ENCODE measurements around the gene INAFM2. TPM values are rescaled to one million over a fixed set of nuclear protein-coding genes. Genes with fewer than 3 reads are reported as not detected.

The INAFM2 gene
- total RNA-seq, 1 donor from 2014 or later = 22.8 TPM

- Mint-ChIP-seq H3K27ac (no peak overlapping the region), H3K27me3 (peaks cover 42% of the 10 kb centered on the region), H3K4me3 (peak overlapping the region; percentile 77), H3K4me1 (peaks cover 4% of the 10 kb centered on the region), H3K36me3 (ENCODE audit: low read depth) (peaks cover 4% of the 10 kb centered on the region), H3K9me3 (no peaks in the 10 kb centered on the region)
- intact Hi-C loops (cut with micrococcal nuclease) = loop anchor here (5.0 kb wide), 1 partner anchor 40 kb away; the partner anchor contains the start of gene INAFM2
- peak; percentile 87 for DNase-seq
These were observed 41.2 kb upstream of the INAFM2 start for GRCh38 chr15:40282147-40282868.

GRCh38 chr15:40282869-40283614, 40.5 kb upstream of the INAFM2 start, which contains the start of gene ANKRD63:
ANKRD63 (minus strand) TSS chr15:40283064; CDS start chr15:40282586, 478 bp downstream.
- H3K27ac Mint-ChIP-seq = no peak within 1 kb of the TSS
- H3K27me3 Mint-ChIP-seq = peaks cover 38% of the 10 kb centered on the region
- no peaks in the 10 kb centered on the region for H3K9me3 Mint-ChIP-seq
- H3K4me1 Mint-ChIP-seq = peaks cover 2% of the 10 kb centered on the region
- peak within 1 kb of the TSS; percentile 77 for H3K4me3 Mint-ChIP-seq
- DNase-seq = peak; percentile 84
- intact Hi-C loops (cut with micrococcal nuclease) = loop anchor here (5.0 kb wide), 1 partner anchor 39 kb away; the partner anchor contains the start of gene INAFM2
- H3K36me3 Mint-ChIP-seq (ENCODE audit: low read depth) = peaks cover 5% of the 10 kb centered on the region

- peaks cover 31% of the 10 kb centered on the region for H3K27me3 Mint-ChIP-seq
- no peak for DNase-seq
- peaks cover 8% of the 10 kb centered on the region for H3K36me3 Mint-ChIP-seq (ENCODE audit: low read depth)
- intact Hi-C loops (cut with micrococcal nuclease) = loop anchor here (5.0 kb wide), 1 partner anchor 39 kb away; the partner anchor contains the start of gene INAFM2
- H3K4me3 Mint-ChIP-seq = peak overlapping the region; percentile 35
- H3K27ac Mint-ChIP-seq = no peak overlapping the region
- H3K4me1 Mint-ChIP-seq = peaks cover 2% of the 10 kb centered on the region
- no peaks in the 10 kb centered on the region for H3K9me3 Mint-ChIP-seq
These were observed 39.7 kb upstream of the INAFM2 start for GRCh38 chr15:40283615-40284300.

- no peak for DNase-seq
- Mint-ChIP-seq H3K36me3 (ENCODE audit: low read depth) (peaks cover 13% of the 10 kb centered on the region), H3K9me3 (no peaks in the 10 kb centered on the region), H3K4me1 (peaks cover 2% of the 10 kb centered on the region), H3K4me3 (no peak overlapping the region), H3K27me3 (peaks cover 22% of the 10 kb centered on the region), H3K27ac (no peak overlapping the region)
- intact Hi-C loops (cut with micrococcal nuclease) = no loop called here
These were observed 38.3 kb upstream of the INAFM2 start for GRCh38 chr15:40285151-40285550.

GRCh38 chr15:40285554-40286011, 37.9 kb upstream of the INAFM2 start:
- H3K4me3 Mint-ChIP-seq = no peak overlapping the region
- no peak overlapping the region for H3K27ac Mint-ChIP-seq
- peaks cover 16% of the 10 kb centered on the region for H3K36me3 Mint-ChIP-seq (ENCODE audit: low read depth)
- no peak for DNase-seq
- intact Hi-C loops (cut with micrococcal nuclease) = no loop called here
- peaks cover 2% of the 10 kb centered on the region for H3K4me1 Mint-ChIP-seq
- H3K27me3 Mint-ChIP-seq = peaks cover 18% of the 10 kb centered on the region
- no peaks in the 10 kb centered on the region for H3K9me3 Mint-ChIP-seq

- peaks cover 13% of the 10 kb centered on the region for H3K27me3 Mint-ChIP-seq
- no peak overlapping the region for H3K4me3 Mint-ChIP-seq
- no peaks in the 10 kb centered on the region for H3K9me3 Mint-ChIP-seq
- H3K36me3 Mint-ChIP-seq (ENCODE audit: low read depth) = peaks cover 17% of the 10 kb centered on the region
- peaks cover 1% of the 10 kb centered on the region for H3K4me1 Mint-ChIP-seq
- H3K27ac Mint-ChIP-seq = no peak overlapping the region
- no peak for DNase-seq
- intact Hi-C loops (cut with micrococcal nuclease) = no loop called here
These were observed 37.4 kb upstream of the INAFM2 start for GRCh38 chr15:40286061-40286532.

- Mint-ChIP-seq H3K4me3 (no peak overlapping the region), H3K27ac (no peak overlapping the region), H3K27me3 (peaks cover 11% of the 10 kb centered on the region), H3K9me3 (no peaks in the 10 kb centered on the region), H3K4me1 (no peaks in the 10 kb centered on the region), H3K36me3 (ENCODE audit: low read depth) (peaks cover 17% of the 10 kb centered on the region)
- intact Hi-C loops (cut with micrococcal nuclease) = no loop called here
- DNase-seq = no peak
These were observed 36.7 kb upstream of the INAFM2 start for GRCh38 chr15:40286794-40287193.

- DNase-seq = no peak
- Mint-ChIP-seq H3K4me3 (no peak overlapping the region), H3K27ac (no peak overlapping the region), H3K4me1 (no peaks in the 10 kb centered on the region), H3K9me3 (no peaks in the 10 kb centered on the region), H3K27me3 (peaks cover 11% of the 10 kb centered on the region), H3K36me3 (ENCODE audit: low read depth) (peaks cover 17% of the 10 kb centered on the region)
- intact Hi-C loops (cut with micrococcal nuclease) = no loop called here
These were observed 36.0 kb upstream of the INAFM2 start for GRCh38 chr15:40287505-40287904.

- no peak for DNase-seq
- intact Hi-C loops (cut with micrococcal nuclease) = no loop called here
- H3K27me3 Mint-ChIP-seq = peaks cover 11% of the 10 kb centered on the region
- H3K9me3 Mint-ChIP-seq = no peaks in the 10 kb centered on the region
- H3K4me1 Mint-ChIP-seq = no peaks in the 10 kb centered on the region
- no peak overlapping the region for H3K27ac Mint-ChIP-seq
- H3K4me3 Mint-ChIP-seq = no peak overlapping the region
- H3K36me3 Mint-ChIP-seq (ENCODE audit: low read depth) = peaks cover 17% of the 10 kb centered on the region
These were observed 35.5 kb upstream of the INAFM2 start for GRCh38 chr15:40287968-40288367.

GRCh38 chr15:40289140-40289775, 34.2 kb upstream of the INAFM2 start:
- DNase-seq = no peak
- Mint-ChIP-seq H3K27ac (no peak overlapping the region), H3K36me3 (ENCODE audit: low read depth) (peaks cover 19% of the 10 kb centered on the region), H3K4me1 (no peaks in the 10 kb centered on the region), H3K27me3 (peaks cover 2% of the 10 kb centered on the region), H3K9me3 (no peaks in the 10 kb centered on the region), H3K4me3 (no peak overlapping the region)
- intact Hi-C loops (cut with micrococcal nuclease) = no loop called here

GRCh38 chr15:40290545-40290917, 33.0 kb upstream of the INAFM2 start:
- Mint-ChIP-seq H3K4me3 (no peak overlapping the region), H3K36me3 (ENCODE audit: low read depth) (peaks cover 20% of the 10 kb centered on the region), H3K4me1 (no peaks in the 10 kb centered on the region), H3K27ac (no peak overlapping the region), H3K9me3 (no peaks in the 10 kb centered on the region), H3K27me3 (no peaks in the 10 kb centered on the region)
- DNase-seq = no peak
- intact Hi-C loops (cut with micrococcal nuclease) = no loop called here

GRCh38 chr15:40290918-40291574, 32.4 kb upstream of the INAFM2 start:
- Mint-ChIP-seq H3K4me1 (no peaks in the 10 kb centered on the region), H3K9me3 (no peaks in the 10 kb centered on the region)
- intact Hi-C loops (cut with micrococcal nuclease) = no loop called here

GRCh38 chr15:40292246-40292645, 31.2 kb upstream of the INAFM2 start:
- no peak for DNase-seq
- intact Hi-C loops (cut with micrococcal nuclease) = no loop called here
- H3K4me3 Mint-ChIP-seq = no peak overlapping the region
- no peak overlapping the region for H3K27ac Mint-ChIP-seq
- no peaks in the 10 kb centered on the region for H3K4me1 Mint-ChIP-seq
- H3K27me3 Mint-ChIP-seq = no peaks in the 10 kb centered on the region
- H3K36me3 Mint-ChIP-seq (ENCODE audit: low read depth) = peaks cover 25% of the 10 kb centered on the region
- no peaks in the 10 kb centered on the region for H3K9me3 Mint-ChIP-seq

More at GRCh38 chr15:40290918-40291574, 32.4 kb upstream of the INAFM2 start:
- peaks cover 19% of the 10 kb centered on the region for H3K36me3 Mint-ChIP-seq (ENCODE audit: low read depth)
- no peaks in the 10 kb centered on the region for H3K27me3 Mint-ChIP-seq
- no peak for DNase-seq
- H3K4me3 Mint-ChIP-seq = no peak overlapping the region
- H3K27ac Mint-ChIP-seq = no peak overlapping the region

Data from activated CD4-positive, alpha-beta T cell treated with anti-CD3 and anti-CD28 coated beads, Interleukin-2, amount 10 ng/mL, durations not matched to agents 24 days and 14 days (primary cell).